Right lobe of liver (tissue), 4 donors: ENCODE measurements around the gene CCDC63.

ENCODE experiments used
- CTCF ChIP-seq, 4 donors: fragments of 200-600 bp in 3 of 4; fragments of 450-650 bp in 1 of 4; IDR thresholded peaks; one replicate each; pipeline versions ENCODE4 v1.5.1 to v1.8.0; 2016 to 2022; ENCODE audit warnings: antibody characterized with exemption in 4 of 4, mild to moderate bottlenecking in 2 of 4
- POLR2A ChIP-seq: fragments of 450-650 bp; IDR thresholded peaks from one replicate; pipeline ENCODE4 v1.6.1; 2017; ENCODE audit warnings: antibody characterized with exemption, mild to moderate bottlenecking
- donor health status: DM: no; HTN: no; CAD: no.
- donor health status: DM: no; HTN: no; CAD: no.
- donor health status: DM: no; HTN: yes; CAD: no.

GRCh38 chr12:110858848-110859247, 12.1 kb downstream of the CCDC63 start:
- TF ChIP-seq CTCF (IDR thresholded peaks at IDR 0.05), result no peak
- TF ChIP-seq POLR2A, result no peak
